G401 (cell line): ENCODE results near the gene RGS10. TPM values are rescaled to one million over a fixed set of nuclear protein-coding genes. Genes with fewer than 3 reads are reported as not detected.
A peak's percentile ranks its signal among the peaks of the same experiment; 100 is the strongest.
"Not testable (repeated sequence)": the region's sequence is repeated elsewhere in the genome, so short reads cannot be mapped to it uniquely, and the experiment has no call there.

Source experiments
- DNase-seq: peaks from one replicate; pipeline ENCODE4 v3.0.0-alpha.2; 2015; ENCODE audit warnings: low spot score
- in situ Hi-C: cut with HindIII; loops from 2 replicates; pipeline ENCODE4 v1.10.0; 2016; ENCODE audit warnings: low sequenced_read_pairs, mixed read lengths
- total RNA-seq: library from RNA; depleted of rRNA; stranded (reverse); fragments of >200 nt; shearing (Covaris generic); gene quantifications from 2 replicates; pipeline ENCODE4 v1.2.3, GENCODE V29; 2014

The RGS10 gene
- total RNA-seq, 1 experiment from 2014 or later, result 80.5 TPM

DNA sequence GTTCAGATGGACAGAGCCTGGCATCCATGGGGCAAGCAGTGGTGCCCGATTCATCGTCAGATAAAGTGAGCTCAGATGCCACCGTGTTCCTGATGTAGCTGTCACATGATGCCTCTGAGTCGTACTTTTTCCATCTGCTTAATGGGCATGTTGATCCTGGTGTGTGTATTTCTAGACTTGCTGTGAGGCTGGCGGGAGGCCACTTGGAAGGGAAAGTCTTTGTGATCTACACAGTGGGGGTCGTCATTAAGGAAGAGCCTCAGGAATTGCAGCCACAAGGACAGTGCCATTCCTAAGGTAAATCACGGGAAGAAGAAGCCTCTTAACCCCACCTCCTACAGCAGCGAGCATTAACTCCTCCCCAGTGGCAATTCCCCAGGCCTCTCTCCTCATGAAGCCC lies 63.0 kb downstream of the RGS10 start:
- in situ Hi-C loops, result no loop called here
- DNase-seq, result no peak

DNA sequence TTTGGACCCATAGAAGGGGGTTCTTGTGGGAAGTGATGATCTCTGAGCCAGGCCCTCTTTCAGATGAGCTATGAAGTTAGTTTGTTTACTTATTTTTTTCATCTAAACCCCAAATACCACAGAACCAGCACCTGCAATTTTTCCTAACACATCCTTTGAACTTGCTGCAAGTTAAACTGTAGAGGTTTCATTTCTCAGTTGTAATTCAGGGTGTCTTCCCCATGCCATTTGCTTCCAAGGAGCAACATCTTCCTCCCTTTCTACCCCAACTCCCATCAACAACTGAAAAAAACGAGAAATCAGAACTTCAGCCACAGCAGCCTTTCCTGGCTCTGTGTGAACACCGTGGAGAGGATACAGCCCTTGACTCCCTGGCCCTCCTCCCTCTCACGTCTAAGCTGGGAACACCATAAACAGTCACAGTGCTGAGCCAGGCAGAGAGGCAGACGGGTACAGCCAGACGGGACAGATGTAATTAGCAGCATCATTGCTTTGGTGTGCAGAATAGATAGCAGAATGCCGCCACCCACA lies 63.6 kb downstream of the RGS10 start:
- in situ Hi-C loops, result no loop called here
- no peak for DNase-seq

DNA sequence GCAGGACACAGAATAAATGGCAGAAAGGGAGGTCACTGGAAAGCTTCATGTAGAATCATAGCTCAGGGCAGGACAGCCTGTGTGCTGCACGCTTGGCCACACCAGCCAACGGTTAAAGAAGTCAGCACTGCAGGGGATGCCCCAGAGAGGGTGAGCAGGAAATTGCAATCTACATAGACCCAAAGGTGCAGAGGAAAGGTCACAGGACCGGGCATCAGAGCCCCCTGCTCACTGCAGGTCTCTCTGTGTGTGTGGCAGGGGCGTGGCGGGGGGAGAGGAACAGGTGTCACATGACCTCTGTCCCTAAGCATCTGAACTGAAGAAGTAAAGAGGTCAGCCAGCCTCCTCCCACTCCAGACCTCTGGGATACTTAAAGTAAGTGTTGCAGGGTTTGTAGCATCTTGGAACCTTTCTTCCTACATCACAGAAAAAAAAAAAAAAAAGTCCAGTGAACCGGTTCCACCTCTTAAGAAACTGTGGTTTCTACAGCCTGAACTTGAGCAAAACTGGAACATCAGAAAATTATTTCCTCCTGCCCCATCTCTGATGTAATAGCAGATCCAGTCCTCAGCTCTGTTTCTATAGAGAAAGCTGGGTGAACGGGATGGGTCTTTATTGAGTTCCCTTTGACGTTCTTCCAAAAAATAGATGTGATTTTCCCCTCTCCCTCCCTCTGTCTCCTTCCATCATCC lies 64.3 kb downstream of the RGS10 start:
- in situ Hi-C loops, result no loop called here
- no peak for DNase-seq

DNA sequence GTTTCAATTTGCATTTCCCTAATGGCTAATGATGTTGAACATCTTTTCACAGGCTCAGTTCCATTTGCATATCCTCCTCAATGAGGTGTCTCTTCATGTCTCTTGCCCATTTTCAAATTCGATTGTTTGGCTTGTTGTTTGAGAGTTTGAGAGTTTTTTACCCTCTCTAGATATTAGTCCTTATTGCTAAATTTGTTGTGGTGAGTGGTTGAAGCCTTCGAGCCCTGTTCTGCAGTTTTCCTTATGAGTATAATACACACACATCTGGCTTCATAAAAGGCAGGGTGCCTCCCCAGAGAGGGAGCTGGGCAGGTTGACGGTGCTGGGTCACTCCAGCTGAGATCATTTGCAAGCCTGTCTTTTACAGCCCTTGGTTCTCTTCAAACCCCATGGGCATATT lies 65.1 kb downstream of the RGS10 start:
- in situ Hi-C loops, result no loop called here
- no peak for DNase-seq

DNA sequence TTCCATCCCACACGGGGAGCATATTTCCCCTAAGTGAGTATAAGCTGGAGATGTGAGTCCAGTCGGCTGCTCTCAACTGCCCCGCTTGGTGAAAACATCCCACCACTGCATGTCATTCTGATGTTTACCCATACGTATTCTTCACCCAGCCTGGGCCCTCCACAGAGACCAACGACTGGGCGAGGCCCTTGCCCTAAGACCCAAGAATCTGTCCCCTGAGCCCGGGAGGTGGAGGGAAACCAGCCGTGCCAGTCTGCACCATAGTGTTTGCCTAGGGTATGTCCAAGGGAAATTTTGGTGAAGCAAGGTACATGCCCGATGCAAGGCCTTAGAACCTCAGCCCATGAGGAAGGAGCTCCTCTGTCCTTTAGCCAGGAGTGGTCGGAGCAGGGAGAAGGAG lies 67.9 kb downstream of the RGS10 start:
- in situ Hi-C loops, result no loop called here
- no peak for DNase-seq

DNA sequence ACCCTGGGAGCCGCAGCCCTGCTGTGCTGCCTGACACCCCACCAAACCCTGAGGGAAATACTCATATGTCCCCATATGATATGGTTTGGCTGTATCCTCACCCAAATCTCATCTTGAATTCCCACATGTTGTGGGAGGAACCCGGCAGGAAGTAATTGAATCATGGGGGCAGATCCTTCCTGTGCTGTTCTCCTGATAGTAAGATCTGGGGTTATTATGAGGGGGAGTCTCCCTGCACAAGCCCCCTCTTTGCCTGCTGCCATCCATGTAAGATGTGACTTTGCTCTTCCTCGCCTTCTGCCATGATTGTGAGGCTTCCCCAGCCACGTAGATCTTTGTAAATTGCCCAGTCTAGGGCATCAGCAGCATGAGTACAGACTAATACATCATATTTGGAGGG lies 68.7 kb downstream of the RGS10 start:
- in situ Hi-C loops, result no loop called here
- no peak for DNase-seq

DNA sequence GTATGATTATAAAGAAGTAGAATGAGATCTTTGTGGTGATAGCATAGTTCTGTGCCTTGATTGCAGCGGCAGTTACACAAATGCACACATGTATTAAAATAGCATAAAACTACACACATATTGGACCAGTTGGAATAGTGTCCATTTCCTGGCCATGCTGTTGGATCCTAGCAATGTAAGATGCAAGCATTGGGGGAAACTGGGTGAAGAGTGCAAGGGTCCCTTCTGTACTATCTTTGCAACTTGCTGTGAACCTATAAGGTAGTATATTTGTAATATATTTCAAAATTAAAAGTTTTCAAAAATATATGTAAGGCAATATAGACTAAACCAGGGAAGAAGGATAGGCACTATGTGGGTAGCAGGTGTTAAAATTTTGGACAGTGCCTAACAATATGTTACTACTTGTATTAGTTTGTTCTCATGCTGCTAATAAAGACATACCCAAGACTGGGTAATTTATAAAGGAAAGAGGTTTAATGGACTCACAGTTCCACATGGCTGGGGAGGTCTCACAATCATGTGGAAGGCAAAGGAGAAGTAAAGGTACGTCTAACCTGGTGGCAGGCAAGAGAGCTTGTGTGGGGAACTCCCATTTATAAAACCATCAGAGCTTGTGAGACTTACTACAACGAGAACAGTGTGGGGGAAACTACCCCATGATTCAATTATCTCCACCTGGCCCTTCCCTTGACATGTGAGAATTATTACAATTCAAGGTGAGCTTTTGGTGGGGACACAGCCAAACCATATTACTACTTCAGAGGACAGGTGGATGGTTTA lies 71.4 kb downstream of the RGS10 start:
- in situ Hi-C loops, result no loop called here
- no peak for DNase-seq

DNA sequence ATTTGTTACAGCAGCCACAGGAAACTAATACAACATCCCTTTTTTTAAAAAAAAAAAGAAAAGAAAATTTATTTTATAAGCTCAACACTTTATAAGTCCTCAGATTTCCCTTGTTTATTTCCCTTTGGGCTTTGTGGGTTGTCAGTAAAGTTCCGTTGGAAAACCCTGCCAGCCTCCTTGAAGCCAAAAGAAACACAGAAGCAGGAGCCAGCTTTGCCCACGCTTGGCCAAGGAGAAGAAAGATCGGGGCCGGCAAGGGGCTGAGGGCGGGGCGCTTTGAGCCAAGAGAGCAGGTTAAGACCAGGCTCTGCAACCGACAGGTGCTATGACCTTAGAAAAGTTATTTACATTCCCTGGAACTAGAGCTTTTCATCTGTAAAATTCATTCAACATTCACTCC lies 72.7 kb downstream of the RGS10 start:
- in situ Hi-C loops, result no loop called here
- DNase-seq, result no peak

DNA sequence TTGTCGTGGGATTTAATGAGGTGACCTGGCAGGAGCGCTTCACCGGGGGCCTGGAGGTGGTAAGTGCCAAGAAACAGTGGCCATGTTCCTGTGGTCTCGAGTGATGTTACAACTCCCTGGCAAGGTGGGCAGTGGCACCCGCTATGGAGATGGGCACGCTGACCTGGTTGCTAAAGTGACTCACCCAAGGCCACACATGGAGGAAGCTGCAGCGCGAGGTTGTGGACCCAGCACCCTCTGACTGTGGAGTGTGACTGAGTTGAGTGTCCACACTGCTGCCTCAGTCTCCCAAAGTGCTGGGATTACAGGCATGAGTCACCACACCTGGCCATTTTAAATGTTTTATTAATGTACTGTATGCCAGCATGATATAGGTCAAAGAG lies 73.2 kb downstream of the RGS10 start:
- no peak for DNase-seq
- in situ Hi-C loops, result no loop called here

DNA sequence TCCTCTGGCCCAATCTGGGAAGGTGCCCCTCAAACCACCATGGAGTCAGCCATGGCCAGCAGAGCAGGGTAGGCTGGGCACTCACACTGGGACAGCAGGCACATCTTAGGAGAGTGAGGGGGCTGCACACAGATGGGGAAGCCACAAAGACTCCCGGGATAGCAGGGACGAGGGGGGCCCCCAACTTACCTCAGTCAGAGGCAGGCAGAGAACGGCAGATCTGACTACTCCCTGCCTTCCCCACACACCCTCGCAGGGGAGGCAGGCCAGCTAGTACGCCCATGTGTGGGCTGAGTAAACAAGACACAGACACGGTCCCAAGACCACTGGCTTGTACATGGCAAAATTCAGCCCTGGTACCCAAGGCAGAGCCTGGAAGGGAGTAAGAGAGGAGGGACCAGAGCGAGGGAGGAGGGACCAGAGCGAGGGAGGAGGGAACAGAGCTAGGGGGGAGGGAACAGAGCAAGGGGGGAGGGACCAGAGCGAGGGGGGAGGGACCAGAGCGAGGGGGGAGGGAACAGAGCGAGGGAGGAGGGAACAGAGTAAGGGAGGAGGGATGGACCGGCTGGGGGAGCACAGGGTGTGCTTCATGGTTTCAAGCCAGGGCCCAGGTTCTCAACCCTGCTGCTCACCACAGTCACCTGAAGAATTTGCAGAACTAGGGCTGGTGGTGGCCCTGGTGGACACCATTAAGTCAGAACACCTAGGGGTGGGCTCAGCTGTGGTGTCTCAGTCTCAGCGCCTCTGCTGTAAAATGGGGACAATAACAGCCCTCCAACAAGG lies 73.8 kb downstream of the RGS10 start:
- in situ Hi-C loops, result no loop called here
- DNase-seq, result no peak

DNA sequence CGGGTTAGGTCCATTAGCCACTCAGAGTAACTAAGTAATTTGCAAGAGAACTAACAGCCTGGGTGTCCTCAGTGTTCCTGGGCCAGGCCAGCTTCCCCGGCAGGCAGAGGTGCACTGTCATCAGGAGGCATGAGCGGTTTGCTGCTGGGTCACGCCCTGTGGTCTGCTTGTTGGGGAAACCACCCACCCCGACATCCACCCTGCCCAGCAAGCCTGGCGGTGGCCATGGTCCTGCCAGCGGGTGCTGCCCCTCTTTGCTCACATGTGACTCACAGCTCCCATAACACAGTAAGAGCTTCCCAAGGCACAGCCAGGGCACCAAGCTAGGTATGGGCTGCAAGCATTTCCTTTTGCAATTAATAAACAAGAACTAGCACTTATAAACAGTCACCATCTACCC lies 75.9 kb downstream of the RGS10 start:
- DNase-seq, result no peak
- in situ Hi-C loops, result no loop called here

DNA sequence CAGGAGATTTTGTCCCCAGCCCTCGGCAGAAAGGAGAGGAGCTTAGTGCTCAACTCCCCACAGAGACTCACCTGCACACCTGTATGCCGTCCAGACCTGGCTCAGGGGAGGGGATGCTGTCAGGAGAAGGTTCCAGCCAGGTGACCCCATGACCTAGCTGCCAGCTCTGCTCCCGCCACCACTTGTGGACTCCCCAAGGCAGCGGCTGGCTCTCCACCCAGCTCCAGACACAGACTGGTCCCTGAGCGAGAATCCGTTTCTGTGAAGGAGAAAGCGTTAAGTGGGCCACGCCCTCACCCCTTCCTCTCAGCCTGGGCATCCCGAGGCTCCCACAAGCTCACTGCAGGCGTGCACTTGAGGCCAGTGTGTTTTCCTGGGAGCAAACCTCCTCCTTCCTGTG lies 76.4 kb downstream of the RGS10 start:
- in situ Hi-C loops, result no loop called here

DNA sequence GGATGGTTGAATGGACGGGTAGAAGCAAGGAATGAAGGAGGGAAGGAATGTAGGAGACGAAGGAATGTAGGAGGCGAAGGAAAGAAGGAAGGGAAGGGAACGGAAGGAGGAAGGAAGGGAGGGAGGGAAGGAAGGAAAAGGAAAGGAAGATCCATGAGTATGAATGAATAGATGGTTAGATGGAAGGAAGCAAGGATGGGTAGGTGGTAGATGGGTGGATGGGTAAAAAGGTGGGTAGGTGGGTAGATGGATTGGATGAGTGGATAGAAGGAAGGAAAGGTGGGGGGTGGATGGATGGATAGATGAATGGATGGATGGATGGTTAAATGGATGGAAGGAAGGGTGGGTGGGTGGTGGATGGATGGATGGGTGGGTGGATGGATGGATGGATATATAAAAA lies 77.4 kb downstream of the RGS10 start:
- in situ Hi-C loops, result no loop called here
- no peak for DNase-seq

More for the DNA sequence above, 76.4 kb downstream of the RGS10 start:
- DNase-seq, result no peak

DNA sequence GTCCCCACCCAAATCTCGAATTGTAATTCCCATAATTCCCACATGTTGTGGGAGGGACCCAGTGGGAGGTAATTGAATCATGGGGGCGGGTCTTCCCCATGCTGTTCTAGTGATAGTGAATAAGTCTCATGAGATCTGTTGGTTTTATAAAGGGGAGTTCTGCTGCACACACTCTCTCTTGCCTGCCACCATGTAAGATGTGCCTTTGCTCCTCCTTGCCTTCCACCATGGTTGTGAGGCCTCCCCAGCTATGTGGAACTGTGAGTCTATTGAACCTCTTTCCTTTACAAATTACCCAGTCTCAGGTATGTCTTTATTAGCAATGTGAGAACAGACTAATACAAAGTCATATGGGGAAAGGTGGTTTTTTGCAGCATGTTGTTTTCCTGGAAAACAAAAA lies 79.3 kb downstream of the RGS10 start:
- DNase-seq, in situ Hi-C loops: not testable (repeated sequence)

DNA sequence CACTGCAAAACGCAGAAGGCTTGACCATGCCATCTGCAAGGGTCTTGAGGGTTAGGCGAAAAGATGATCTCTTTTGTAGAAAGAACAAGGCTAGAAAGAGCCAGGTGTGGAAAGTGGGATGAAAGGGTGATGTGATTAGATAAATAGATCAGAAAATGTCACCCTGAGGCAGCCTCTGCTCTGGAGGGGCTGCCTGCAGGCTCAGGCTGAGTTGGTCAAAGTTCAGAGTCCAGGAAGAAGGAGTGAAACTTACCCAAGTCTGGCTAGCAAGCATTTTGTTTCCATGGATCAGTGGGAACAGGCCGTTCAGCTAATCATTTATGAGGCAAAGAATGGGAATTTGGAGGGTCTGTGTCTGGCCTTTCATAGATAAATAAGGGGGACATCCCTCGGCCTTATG lies 79.7 kb downstream of the RGS10 start:
- in situ Hi-C loops, result no loop called here
- DNase-seq, result no peak

DNA sequence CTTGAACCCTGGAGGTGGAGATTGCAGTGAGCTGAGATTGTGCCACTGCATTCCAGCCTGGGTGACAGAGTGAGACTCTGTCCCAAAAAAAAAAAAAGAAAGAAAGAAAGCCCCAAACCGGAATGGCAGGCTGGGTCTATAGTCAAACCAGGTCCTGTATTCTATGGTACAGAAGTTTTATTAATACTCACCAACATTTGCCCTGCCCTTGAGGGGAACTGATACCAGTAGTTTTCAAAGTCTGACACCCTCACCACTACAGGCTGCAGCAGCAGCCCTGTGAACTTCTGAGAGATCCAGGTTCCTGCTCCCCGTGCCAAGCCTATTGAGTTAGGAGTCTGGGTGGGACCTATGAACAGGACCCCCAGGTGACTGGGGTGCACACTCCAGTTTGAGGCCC lies 80.6 kb downstream of the RGS10 start:
- in situ Hi-C loops, result no loop called here
- DNase-seq, result no peak

DNA sequence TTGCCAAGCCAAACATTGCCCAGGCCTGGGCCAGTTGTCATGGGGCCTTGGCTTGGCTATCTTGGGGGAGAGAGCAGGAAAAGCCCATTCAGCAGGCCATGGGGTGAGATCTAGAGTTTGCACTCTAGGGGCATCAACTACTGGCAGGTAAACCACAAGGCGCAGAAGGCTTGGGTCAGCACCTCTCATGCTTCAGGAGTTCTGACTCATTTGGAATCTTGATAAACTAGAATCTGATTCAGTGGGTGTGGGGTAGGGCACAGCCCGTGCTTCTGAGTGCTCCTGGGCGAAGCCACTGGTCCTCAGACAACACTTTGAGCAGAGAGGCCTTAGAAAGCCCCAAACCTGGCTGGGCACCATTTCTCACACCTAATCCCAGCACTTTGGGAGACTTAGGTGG lies 81.1 kb downstream of the RGS10 start:
- in situ Hi-C loops, result no loop called here
- DNase-seq, result no peak

DNA sequence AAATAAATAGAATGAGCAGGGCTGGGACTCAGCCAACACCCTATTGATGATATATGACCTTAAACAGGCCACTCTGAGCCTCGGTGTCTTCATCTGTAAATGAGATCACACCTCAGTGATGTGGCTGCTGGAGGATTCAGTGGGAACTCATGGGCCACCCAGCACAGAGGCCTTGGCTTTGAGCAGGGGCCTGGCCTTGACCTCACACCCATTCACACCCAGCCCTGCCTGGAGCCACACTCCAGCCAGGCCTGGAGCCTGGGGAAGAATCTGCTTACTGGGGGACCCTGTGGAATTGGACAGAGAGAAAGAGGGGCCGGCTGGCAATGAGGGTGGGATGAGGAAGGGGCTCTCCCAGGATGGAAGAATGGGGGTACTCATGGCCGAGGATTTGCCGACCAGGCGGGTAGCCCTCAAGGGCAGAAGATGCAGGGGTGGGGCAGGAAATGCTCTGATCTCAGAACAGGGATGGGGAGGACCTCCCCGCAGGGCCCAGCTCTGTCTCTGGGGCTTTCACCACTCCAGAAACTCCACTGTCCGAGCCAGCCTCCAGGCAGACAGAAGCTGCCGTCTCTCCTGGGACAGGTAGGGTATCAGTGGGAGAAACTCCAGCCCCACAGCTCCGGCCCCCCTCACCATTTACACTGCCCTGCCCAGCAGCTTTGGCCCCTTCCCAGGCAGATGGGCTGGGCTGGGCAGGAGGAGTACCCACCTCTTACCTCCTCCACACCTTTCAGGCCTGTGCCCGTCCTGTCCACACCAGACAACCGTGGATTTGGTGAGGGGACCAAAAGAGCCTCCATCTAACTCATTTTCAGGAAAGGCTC lies 81.9 kb downstream of the RGS10 start:
- in situ Hi-C loops, result no loop called here
- DNase-seq, result no peak

DNA sequence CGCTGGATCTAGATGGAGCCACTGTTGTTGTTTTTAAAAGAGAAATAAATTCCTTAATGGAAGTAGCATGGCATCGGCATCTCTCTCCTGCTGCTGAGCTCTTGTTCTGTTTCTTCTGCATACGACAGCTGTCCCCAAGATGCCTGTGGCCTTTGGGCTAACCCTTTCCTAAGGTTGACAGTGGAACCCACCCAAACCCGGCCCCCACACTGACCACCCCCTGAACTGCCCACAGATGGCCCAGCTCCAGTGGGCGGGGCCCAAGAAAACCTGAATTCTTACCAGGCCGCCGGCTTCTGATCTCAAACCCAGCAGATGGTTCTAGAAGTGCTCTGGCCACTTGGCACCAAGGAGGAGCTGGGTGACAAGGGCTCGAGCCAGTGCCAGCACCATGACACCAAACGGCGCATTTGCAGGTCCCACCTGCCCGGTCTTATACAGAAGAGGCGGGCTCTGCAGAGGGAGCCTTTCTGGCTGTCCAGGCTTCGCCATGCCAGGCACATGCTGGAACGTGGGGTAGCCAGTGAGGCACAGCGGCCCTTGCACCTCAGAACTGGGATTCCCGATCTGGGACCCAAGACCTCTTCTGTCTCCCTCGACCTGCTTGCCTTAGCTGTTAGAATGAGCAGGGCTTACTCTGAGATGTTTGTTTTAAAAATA lies 82.7 kb downstream of the RGS10 start:
- peak; percentile 12 for DNase-seq
- in situ Hi-C loops, result no loop called here
